IMR-90 (cell line): Measurements from ENCODE around the gene TRMT1. TPM values are rescaled to one million over a fixed set of nuclear protein-coding genes. Genes with fewer than 3 reads are reported as not detected.

ENCODE experiments used
- ATAC-seq: fragments of 200-7000 bp; cut with Tn5 transposase; 2 replicates; pipeline ENCODE4 v1.9.1; 2020; ENCODE audit warnings: low read depth, mild to moderate bottlenecking, moderate library complexity
- BruUV-seq: library from RNA; stranded (reverse); fragments of 400-500 nt; replicated peaks from 2 replicates; lab custom pipeline; 2021; lab: Mats Ljungman, UMichigan
- CTCF ChIA-PET: fragments of 300-600 bp; formaldehyde crosslinking; extraction: SDS; loops from one replicate; lab custom pipeline; 2021; ENCODE audit warnings: antibody characterized with exemption; lab: Yijun Ruan, JAX
- POLR2A ChIA-PET: fragments of 300-600 bp; sonication (Branson Sonifier 250); formaldehyde crosslinking; loops from one replicate; lab custom pipeline; 2022; ENCODE audit warnings: antibody characterized with exemption; ENCODE audit not compliant: unreplicated experiment; lab: Charles Lee
- DNase-seq: peaks from one replicate; pipeline ENCODE4 v3.0.0; 2013
- H2AFZ ChIP-seq: replicated peaks from 2 replicates; pipeline ENCODE3; 2013; ENCODE audit warnings: low read length, mild to moderate bottlenecking; ENCODE audit not compliant: poor library complexity
- H2AK5ac ChIP-seq: 2 replicates; pipeline ENCODE4 v1.6.1; 2013; ENCODE audit warnings: low read depth, low read length, inconsistent platforms
- H2AK9ac ChIP-seq: replicated peaks from 2 replicates; pipeline ENCODE3; 2013; ENCODE audit warnings: mild to moderate bottlenecking, low read depth, low read length, moderate library complexity; ENCODE audit not compliant: poor library complexity
- H2BK120ac ChIP-seq: 2 replicates; pipeline ENCODE4 v1.6.1; 2013; ENCODE audit warnings: low read depth, low read length, inconsistent platforms
- H2BK15ac ChIP-seq: 3 replicates; pipeline ENCODE4 v1.6.1; 2013; ENCODE audit warnings: low read depth, low read length, inconsistent platforms
- H2BK20ac ChIP-seq: 2 replicates; pipeline ENCODE4 v1.6.1; 2013; ENCODE audit warnings: low read depth, mild to moderate bottlenecking, inconsistent platforms, low read length, moderate library complexity
- H2BK5ac ChIP-seq: 2 replicates; pipeline ENCODE4 v1.6.1; 2013; ENCODE audit warnings: mild to moderate bottlenecking, low read depth, low read length, inconsistent platforms; ENCODE audit not compliant: poor library complexity, severe bottlenecking
- H3K14ac ChIP-seq: replicated peaks from 2 replicates; pipeline ENCODE4 v1.6.1; 2013; ENCODE audit warnings: low read depth, low read length, inconsistent platforms
- H3K18ac ChIP-seq: 2 replicates; pipeline ENCODE4 v1.6.1; 2013; ENCODE audit warnings: low read depth, low read length, control low read depth
- H3K23ac ChIP-seq: 2 replicates; pipeline ENCODE4 v1.6.1; 2013; ENCODE audit warnings: low read depth, low read length, inconsistent platforms
- H3K27ac ChIP-seq: 2 replicates; pipeline ENCODE4 v1.5.1; 2013; ENCODE audit warnings: mild to moderate bottlenecking, control low read depth, low read length; ENCODE audit not compliant: insufficient read depth
- H3K27me3 ChIP-seq: 2 replicates; pipeline ENCODE4 v1.6.1; 2013; ENCODE audit warnings: low read length; ENCODE audit not compliant: control insufficient read depth, insufficient read depth
- H3K36me3 ChIP-seq: 2 replicates; pipeline ENCODE4 v1.6.1; 2013; ENCODE audit warnings: low read length, mixed read lengths; ENCODE audit not compliant: control insufficient read depth, insufficient read depth
- H3K4ac ChIP-seq: 2 replicates; pipeline ENCODE4 v1.6.1; 2013; ENCODE audit warnings: low read depth, low read length, inconsistent platforms
- H3K4me1 ChIP-seq: 2 replicates; pipeline ENCODE4 v1.6.1; 2013; ENCODE audit warnings: low read length, mixed read lengths; ENCODE audit not compliant: control insufficient read depth, insufficient read depth
- H3K4me2 ChIP-seq: 2 replicates; pipeline ENCODE4 v1.6.1; 2013; ENCODE audit warnings: low read depth, mild to moderate bottlenecking, control low read depth, low read length, moderate library complexity
- H3K4me3 ChIP-seq: 2 replicates; pipeline ENCODE4 v1.5.1; 2013; ENCODE audit warnings: low read depth, mild to moderate bottlenecking, control low read depth, low read length, moderate library complexity; ENCODE audit not compliant: insufficient read depth
- H3K56ac ChIP-seq: 2 replicates; pipeline ENCODE4 v1.6.1; 2013; ENCODE audit warnings: low read length, inconsistent platforms; ENCODE audit not compliant: insufficient read depth; ENCODE audit errors: extremely low read depth
- H3K79me1 ChIP-seq, 2 experiments: 2 replicates each; pipeline ENCODE4 v1.6.1; 2013; ENCODE audit warnings: low read length in 2 of 2, inconsistent platforms in 1 of 2, low read depth in 1 of 2
- H3K9ac ChIP-seq: 2 replicates; pipeline ENCODE4 v1.6.1; 2013; ENCODE audit warnings: low read depth, low read length, control low read depth
- H3K9me1 ChIP-seq: 2 replicates; pipeline ENCODE4 v1.6.1; 2013; ENCODE audit warnings: low read length, inconsistent platforms; ENCODE audit not compliant: insufficient read depth
- H3K9me3 ChIP-seq: 2 replicates; pipeline ENCODE4 v1.6.1; 2013; ENCODE audit warnings: low read length; ENCODE audit not compliant: control insufficient read depth, insufficient read depth
- H4K20me1 ChIP-seq: 2 replicates; pipeline ENCODE4 v1.6.1; 2013; ENCODE audit warnings: low read length, inconsistent platforms; ENCODE audit not compliant: insufficient read depth
- H4K5ac ChIP-seq: 2 replicates; pipeline ENCODE4 v1.6.1; 2013; ENCODE audit warnings: mild to moderate bottlenecking, low read depth, low read length, control low read depth
- H4K8ac ChIP-seq, 2 experiments: 2 replicates each; pipeline ENCODE4 v1.6.1; 2013; ENCODE audit warnings: low read depth in 2 of 2, low read length in 2 of 2, control low read depth in 1 of 2, inconsistent platforms in 1 of 2
- H4K91ac ChIP-seq: 2 replicates; pipeline ENCODE4 v1.6.1; 2013; ENCODE audit warnings: low read depth, low read length, inconsistent platforms; ENCODE audit not compliant: insufficient read depth
- CEBPB ChIP-seq: IDR thresholded peaks from 2 replicates; pipeline ENCODE4 v1.6.1; 2012; ENCODE audit warnings: low read depth, low read length, improper control_type of control experiment
- CHD1 ChIP-seq: IDR thresholded peaks from 2 replicates; pipeline ENCODE4 v1.6.1; 2012; ENCODE audit warnings: low read depth, low read length, improper control_type of control experiment
- MAFK ChIP-seq: IDR thresholded peaks from 2 replicates; pipeline ENCODE4 v1.6.1; 2012; ENCODE audit warnings: low read depth, low read length, improper control_type of control experiment
- MXI1 ChIP-seq: IDR thresholded peaks from 2 replicates; pipeline ENCODE4 v1.6.1; 2012; ENCODE audit warnings: low read depth, mild to moderate bottlenecking, low read length, moderate library complexity, borderline replicate concordance
- NFE2L2 ChIP-seq: fragments of 150-350 bp; IDR thresholded peaks from 2 replicates; pipeline ENCODE4 v1.6.1; 2016; ENCODE audit warnings: low read depth, mild to moderate bottlenecking, low read length
- POLR2A ChIP-seq: IDR thresholded peaks from 2 replicates; pipeline ENCODE4 v1.6.1; 2012; ENCODE audit warnings: mild to moderate bottlenecking, low read depth, low read length
- RAD21 ChIP-seq: IDR thresholded peaks from 2 replicates; pipeline ENCODE4 v1.6.1; 2012; ENCODE audit warnings: low read length, improper control_type of control experiment
- SMC3 ChIP-seq: fragments of 150-350 bp; IDR thresholded peaks from 2 replicates; pipeline ENCODE4 v1.6.1; 2016; ENCODE audit warnings: low read depth, mild to moderate bottlenecking, antibody characterized with exemption, low read length, moderate library complexity
- USF2 ChIP-seq: fragments of 150-350 bp; IDR thresholded peaks from 2 replicates; pipeline ENCODE4 v1.6.1; 2017; ENCODE audit warnings: mild to moderate bottlenecking, antibody characterized with exemption, low read length, low read depth
- WGBS, 2 experiments: methylation state at CpG; one replicate each; pipeline versions ENCODE4 v1.1.5 to v1.1.7; 2013; ENCODE audit warnings: missing lambda C conversion rate in 2 of 2; ENCODE audit not compliant: insufficient read length in 1 of 2; ENCODE audit errors: extremely low coverage in 2 of 2; 5-methylcytosine and 5-hydroxymethylcytosine counted together
- dilution Hi-C: fragments of 300-500 bp; cut with HindIII; formaldehyde crosslinking; loops from one replicate; pipeline ENCODE4 v1.14.3; 2018; ENCODE audit warnings: low sequenced_read_pairs; ENCODE audit not compliant: unreplicated experiment
- in situ Hi-C: fragments of 300-500 bp; cut with MboI; formaldehyde crosslinking; loops from 3 replicates; pipeline ENCODE4 v1.14.3; 2019; ENCODE audit warnings: low sequenced_read_pairs, inconsistent platforms, mixed read lengths
- intact Hi-C: fragments of 100-400 bp; cut with micrococcal nuclease; formaldehyde crosslinking; loops from 2 replicates; pipeline ENCODE4 v1.10.0; 2022
- polyA plus RNA-seq, 3 experiments: library from polyadenylated mRNA; depleted of rRNA; stranded (reverse); fragments of >200 nt; gene quantifications; 2 replicates each; pipeline ENCODE4 v1.2.3, GENCODE V29; 2012; ENCODE audit warnings: low replicate concordance in 1 of 3
- total RNA-seq: library from RNA; depleted of rRNA; stranded (reverse); fragments of >200 nt; gene quantifications from 2 replicates; pipeline ENCODE4 v1.2.3, GENCODE V29; 2012

Gene TRMT1
- total and polyA plus RNA-seq, 2 of the 4 experiments (the other 2 are of a cell fraction) = 28.3 to 56.0 TPM

- 0 out of 2 replicates have a peak, but pooled peaks have one; percentile 16 for TF ChIP-seq RAD21
- TF ChIP-seq POLR2A = peak; percentile 21; the same call in 1 of the 2 replicates
- no peak for TF ChIP-seq MAFK
- TF ChIP-seq NFE2L2 = no peak
Measured at GRCh38 chr19:13162724-13163608, 46.4 kb upstream of the TRMT1 start (continued).

GRCh38 chr19:13160557-13160956, 44.0 kb upstream of the TRMT1 start:
- peak overlapping the region; percentile 37 for H2BK5ac ChIP-seq
- peak overlapping the region; percentile 85; the same call in 1 of the 2 replicates for H2BK120ac ChIP-seq
- intact Hi-C loops = loop anchor here (5.0 kb wide), 1 partner anchor 47 kb away; no protein-coding TSS in a partner anchor
- no peaks in the 10 kb centered on the region for H3K27me3 ChIP-seq
- peak overlapping the region; percentile 94; the same call in 1 of the 2 replicates for H2AK5ac ChIP-seq
- H2AK9ac ChIP-seq = peak overlapping the region; percentile 84
- WGBS, 2 experiments = no CpG with 5 or more reads among the region's 1 CpG
- H3K23ac ChIP-seq = peak overlapping the region; percentile 91; the same call in 1 of the 2 replicates
- in situ Hi-C loops = no loop called here
- H2AFZ ChIP-seq = peak overlapping the region; percentile 73
- ChIA-PET POLR2A (no interaction called here), CTCF (no interaction called here)
- H3K27ac ChIP-seq = peak overlapping the region; percentile 54
- 0 out of 2 replicates have a peak overlapping the region, but pooled peaks have one; percentile 1 for H4K5ac ChIP-seq
- DNase-seq = peak; percentile 66
- H3K36me3 ChIP-seq = no peaks in the 10 kb centered on the region
- H3K18ac ChIP-seq = peak overlapping the region; percentile 6; the same call in 1 of the 2 replicates
- peaks cover 33% of the 10 kb centered on the region for H3K4me1 ChIP-seq
- ATAC-seq = no peak
- peak overlapping the region in 1 of 2 experiments; percentile 91; a peak in 1 of 4 replicates for H4K8ac ChIP-seq
- H4K20me1 ChIP-seq = peaks cover 4% of the 10 kb centered on the region; the same call in 1 of the 2 replicates
- BruUV-seq = no TSS peak
- H3K4me2 ChIP-seq = no peak overlapping the region
- H3K9me3 ChIP-seq = no peaks in the 10 kb centered on the region
- H3K4ac ChIP-seq = peak overlapping the region; percentile 88
- H3K9ac ChIP-seq = no peak overlapping the region
- H3K4me3 ChIP-seq = no peak overlapping the region
- peak overlapping the region; percentile 84 for H2BK20ac ChIP-seq
- TF ChIP-seq USF2 = 0 out of 2 replicates have a peak, but pooled peaks have one; percentile 34
- TF ChIP-seq MAFK = no peak
- TF ChIP-seq CHD1 = no peak
- no peak for TF ChIP-seq SMC3
- TF ChIP-seq NFE2L2 = no peak
- no peak for TF ChIP-seq CEBPB
- peak; percentile 86 for TF ChIP-seq MXI1
- H3K56ac ChIP-seq = no peak overlapping the region
- peak overlapping the region; percentile 76 for H4K91ac ChIP-seq
- H2BK15ac ChIP-seq = peak overlapping the region; percentile 96; the same call in 1 of the 3 replicates
- H3K9me1 ChIP-seq = no peaks in the 10 kb centered on the region; the same call in 1 of the 2 replicates
- dilution Hi-C loops = no loop called here
- peaks cover 0 to 28% of the 10 kb centered on the region in 2 experiments; a peak in 2 of 4 replicates for H3K79me1 ChIP-seq
- H3K14ac ChIP-seq = peak overlapping the region; percentile 90
